Activated naive CD8-positive, alpha-beta T cell treated with anti-CD3 and anti-CD28 coated beads, Interleukin-2, amount 10 ng/mL, durations not matched to agents 7 days and 5 days (primary cell): ENCODE results near the gene RPL38. TPM values are rescaled to one million over a fixed set of nuclear protein-coding genes. Genes with fewer than 3 reads are reported as not detected.

Source experiments
- ATAC-seq: fragments of 150-1000 bp; cut with Tn5 transposase; one replicate; pipeline ENCODE4 v1.10.0; 2021; ENCODE audit warnings: low read depth, moderate library complexity
- POLR2A ChIA-PET: fragments of 350-600 bp; sonication (Branson Sonifier 250); formaldehyde crosslinking; loops from one replicate; lab custom pipeline; 2021; ENCODE audit warnings: antibody characterized with exemption; lab: Charles Lee
- DNase-seq: peaks from one replicate; pipeline ENCODE4 v3.0.0; 2021
- H3K27ac Mint-ChIP-seq: one replicate; pipeline ENCODE4 v1.8.0; 2022; ENCODE audit warnings: mild to moderate bottlenecking, mixed read lengths
- H3K27me3 Mint-ChIP-seq: one replicate; pipeline ENCODE4 v1.8.0; 2022; ENCODE audit warnings: mild to moderate bottlenecking, moderate library complexity, mixed read lengths
- H3K36me3 Mint-ChIP-seq: one replicate; pipeline ENCODE4 v1.8.0; 2021; ENCODE audit warnings: mild to moderate bottlenecking, mixed read lengths
- H3K4me1 Mint-ChIP-seq: one replicate; pipeline ENCODE4 v1.8.0; 2021; ENCODE audit warnings: mixed read lengths
- H3K4me3 Mint-ChIP-seq: one replicate; pipeline ENCODE4 v1.8.0; 2022; ENCODE audit warnings: mild to moderate bottlenecking, moderate library complexity, mixed read lengths
- H3K9me3 Mint-ChIP-seq: one replicate; pipeline ENCODE4 v1.8.0; 2021; ENCODE audit warnings: mixed read lengths
- total RNA-seq, 2 experiments: library from RNA; stranded (reverse); gene quantifications; one replicate each; pipeline ENCODE4 v1.2.3, GENCODE V29; 2021

RPL38 gene
- total RNA-seq, 2 experiments from 2014 or later = 1,138 to 1,179 TPM

DNA sequence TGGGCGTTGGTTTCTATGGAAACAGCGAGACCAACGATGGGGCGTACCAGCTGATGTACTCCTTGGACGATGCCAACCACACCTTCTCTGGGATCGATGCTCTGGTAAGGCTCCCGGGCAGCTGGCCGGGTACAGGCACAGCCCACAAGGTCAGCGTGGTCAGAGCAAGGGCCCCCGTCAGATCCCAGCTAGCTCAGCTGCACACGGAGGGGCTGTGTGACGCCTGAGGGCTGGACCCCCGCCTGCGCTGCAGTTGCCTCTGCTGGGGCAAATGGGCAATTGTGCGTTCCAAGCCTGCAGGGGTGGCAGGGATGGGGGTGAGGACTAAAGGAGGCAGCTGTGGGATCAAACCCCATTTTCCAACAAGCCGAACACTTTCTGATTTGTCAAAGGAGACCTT, 27.4 kb downstream of the RPL38 start:
- POLR2A ChIA-PET = interaction anchor here (1.0 kb wide), 1 partner anchor 14 kb away, joined by 4 read pairs; no protein-coding TSS in a partner anchor
- H3K4me1 Mint-ChIP-seq = peaks cover 1% of the 10 kb centered on the region
- no peaks in the 10 kb centered on the region for H3K9me3 Mint-ChIP-seq
- no peak overlapping the region for H3K27ac Mint-ChIP-seq
- no peak for ATAC-seq
- no peaks in the 10 kb centered on the region for H3K36me3 Mint-ChIP-seq
- no peak overlapping the region for H3K4me3 Mint-ChIP-seq
- no peak for DNase-seq
- peaks cover 2% of the 10 kb centered on the region for H3K27me3 Mint-ChIP-seq

DNA sequence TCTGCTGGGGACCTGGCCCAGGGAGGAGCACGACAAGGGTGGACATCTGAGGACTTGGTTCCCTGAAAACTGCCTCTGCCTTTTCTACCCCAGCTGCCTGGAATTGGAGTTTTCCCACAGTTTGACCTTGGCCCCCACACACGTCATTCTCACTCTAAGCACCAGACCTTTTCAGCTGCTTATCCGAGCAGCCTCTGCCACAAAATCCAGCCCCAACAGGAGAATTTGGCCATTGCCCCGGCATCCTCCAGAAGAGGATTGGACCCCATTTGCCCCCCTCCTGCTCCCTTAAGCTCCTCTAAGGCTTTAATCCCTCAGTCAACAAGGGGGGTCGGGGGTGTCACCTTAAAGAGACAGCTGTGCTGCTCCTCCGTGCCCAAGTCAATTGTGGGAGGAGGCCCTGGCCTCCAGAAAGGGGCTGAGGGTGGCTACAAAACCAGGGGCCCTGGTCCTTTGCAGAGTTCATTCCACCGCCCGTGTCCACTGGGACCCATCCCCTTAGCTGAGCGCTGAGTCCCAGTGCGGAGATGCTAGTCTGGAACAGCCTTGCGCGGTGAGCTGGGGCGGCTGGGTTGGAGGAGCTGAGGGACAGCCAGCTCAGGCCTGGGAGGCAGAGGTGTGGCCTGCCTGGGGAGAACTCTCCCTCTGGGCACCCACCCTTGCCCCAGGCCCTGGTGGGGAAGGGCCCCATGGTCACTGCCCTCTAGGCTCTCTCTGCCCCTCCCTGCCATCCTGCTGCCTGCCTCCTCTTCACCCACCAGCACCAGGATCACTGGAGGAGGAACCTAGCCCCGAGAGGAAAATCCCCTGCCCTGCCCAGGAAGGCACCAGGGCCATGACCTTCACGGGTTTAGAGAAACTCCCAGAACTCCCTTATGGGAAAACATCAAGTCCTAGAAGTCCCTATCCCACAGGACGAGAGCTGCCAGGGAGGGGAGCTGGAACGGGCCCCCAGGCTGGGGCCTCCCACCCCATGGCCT, 28.7 kb downstream of the RPL38 start:
- H3K36me3 Mint-ChIP-seq = no peaks in the 10 kb centered on the region
- no peaks in the 10 kb centered on the region for H3K9me3 Mint-ChIP-seq
- no peak for ATAC-seq
- peaks cover 2% of the 10 kb centered on the region for H3K27me3 Mint-ChIP-seq
- POLR2A ChIA-PET = no interaction called here
- no peak overlapping the region for H3K27ac Mint-ChIP-seq
- H3K4me1 Mint-ChIP-seq = peaks cover 1% of the 10 kb centered on the region
- DNase-seq = no peak
- no peak overlapping the region for H3K4me3 Mint-ChIP-seq

DNA sequence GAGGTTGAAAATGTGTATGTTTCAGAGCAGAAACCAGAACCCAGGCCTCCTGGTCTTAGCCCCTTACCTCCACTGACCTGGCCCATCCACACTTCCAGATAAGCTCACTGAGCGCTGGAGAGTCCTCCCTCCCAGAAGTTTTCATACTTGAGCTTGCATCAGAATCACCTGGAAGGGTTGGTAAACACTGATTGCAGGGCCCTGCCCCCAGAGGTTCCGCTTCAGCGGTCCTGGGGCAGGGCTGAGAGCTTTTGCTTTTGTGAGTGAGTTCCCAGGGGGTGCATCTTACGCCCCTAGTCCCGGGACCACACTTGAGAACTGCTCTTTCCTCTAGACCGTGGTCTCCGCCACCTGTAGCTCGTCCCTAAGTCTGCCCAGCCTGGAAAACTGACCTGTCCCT, 30.5 kb downstream of the RPL38 start:
- H3K27me3 Mint-ChIP-seq = no peaks in the 10 kb centered on the region
- H3K4me1 Mint-ChIP-seq = peaks cover 1% of the 10 kb centered on the region
- H3K4me3 Mint-ChIP-seq = no peak overlapping the region
- DNase-seq (no peak), ATAC-seq (no peak)
- POLR2A ChIA-PET = interaction anchor here (1.4 kb wide), 1 partner anchor 9 kb away, joined by 3 read pairs; no protein-coding TSS in a partner anchor
- no peaks in the 10 kb centered on the region for H3K36me3 Mint-ChIP-seq
- no peaks in the 10 kb centered on the region for H3K9me3 Mint-ChIP-seq
- no peak overlapping the region for H3K27ac Mint-ChIP-seq

DNA sequence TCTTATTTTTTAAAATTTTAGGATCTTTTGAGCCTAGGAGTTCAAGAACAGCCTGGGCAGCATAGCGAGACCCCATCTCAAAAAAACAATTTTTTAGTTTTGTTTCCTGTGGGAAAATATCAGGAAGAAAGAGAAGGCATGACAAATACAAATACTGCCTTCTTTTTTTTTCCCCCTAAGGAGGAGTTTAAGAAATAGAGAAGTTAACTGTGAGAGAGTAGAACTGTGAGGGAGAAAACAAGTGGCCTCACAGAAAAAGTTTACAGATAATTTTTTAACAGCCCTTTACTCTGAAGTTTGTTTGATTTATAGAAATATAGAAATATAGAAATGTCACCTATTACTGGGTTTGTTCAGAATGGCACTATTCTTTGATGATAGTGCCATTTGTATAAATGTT, 31.0 kb downstream of the RPL38 start:
- Mint-ChIP-seq H3K4me3 (no peak overlapping the region), H3K4me1 (peaks cover 1% of the 10 kb centered on the region), H3K36me3 (no peaks in the 10 kb centered on the region), H3K9me3 (no peaks in the 10 kb centered on the region), H3K27ac (no peak overlapping the region), H3K27me3 (no peaks in the 10 kb centered on the region)
- POLR2A ChIA-PET = no interaction called here
- ATAC-seq (no peak), DNase-seq (no peak)

DNA sequence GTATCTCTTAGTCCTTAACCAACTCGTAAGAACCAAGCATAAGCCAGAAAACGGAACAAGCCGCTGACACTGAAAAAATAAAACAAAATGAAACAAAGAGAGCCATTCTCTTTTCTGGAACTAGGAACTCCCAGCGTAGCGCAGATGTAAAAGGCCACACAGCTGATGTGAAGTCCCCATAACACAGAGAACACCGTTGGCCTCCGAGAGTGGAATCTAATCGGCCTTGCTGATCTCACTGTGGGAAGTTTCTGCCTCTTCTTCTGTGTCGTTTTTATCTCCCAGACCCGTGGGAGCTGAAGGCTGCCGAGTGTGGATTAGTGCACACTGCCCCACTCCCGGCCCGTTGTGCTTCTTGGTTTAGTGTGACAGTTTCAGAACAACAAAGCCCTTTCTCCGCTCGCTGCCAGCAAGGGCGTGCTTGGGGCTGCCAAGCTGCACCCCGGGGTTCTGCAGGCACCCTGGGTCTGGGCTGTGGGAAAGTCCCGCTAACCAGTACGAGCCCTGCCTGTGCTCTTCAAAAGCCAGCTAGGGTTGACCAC, 31.6 kb downstream of the RPL38 start:
- POLR2A ChIA-PET = no interaction called here
- DNase-seq (no peak), ATAC-seq (no peak)
- no peak overlapping the region for H3K4me3 Mint-ChIP-seq
- H3K36me3 Mint-ChIP-seq = no peaks in the 10 kb centered on the region
- H3K27ac Mint-ChIP-seq = no peak overlapping the region
- H3K27me3 Mint-ChIP-seq = no peaks in the 10 kb centered on the region
- H3K9me3 Mint-ChIP-seq = no peaks in the 10 kb centered on the region
- peaks cover 1% of the 10 kb centered on the region for H3K4me1 Mint-ChIP-seq

DNA sequence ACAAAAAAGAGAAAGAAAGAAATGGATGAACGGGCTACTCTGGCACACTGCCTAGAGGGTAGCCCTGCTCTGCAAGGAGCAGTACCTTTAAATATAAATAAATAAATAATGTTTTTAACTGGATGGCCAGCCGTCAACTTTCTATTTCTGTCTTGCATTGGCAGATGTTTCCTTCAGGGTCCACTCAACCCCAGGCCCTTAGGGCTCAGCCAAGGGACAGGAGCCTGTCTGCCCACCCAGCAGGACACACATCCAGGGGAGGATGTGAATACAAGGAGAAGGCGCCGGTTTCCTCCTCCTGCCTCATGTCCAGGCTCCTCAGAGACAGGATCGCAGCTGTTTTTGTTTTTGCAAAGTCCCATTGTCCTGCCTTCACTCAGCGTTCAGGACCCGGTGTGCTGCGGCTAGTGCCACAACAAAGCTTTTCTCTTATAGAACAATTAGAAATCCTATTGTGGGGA, 32.5 kb downstream of the RPL38 start:
- no peak overlapping the region for H3K27ac Mint-ChIP-seq
- no peak overlapping the region for H3K4me3 Mint-ChIP-seq
- H3K36me3 Mint-ChIP-seq = no peaks in the 10 kb centered on the region
- DNase-seq (no peak), ATAC-seq (no peak)
- H3K4me1 Mint-ChIP-seq = peaks cover 1% of the 10 kb centered on the region
- H3K27me3 Mint-ChIP-seq = no peaks in the 10 kb centered on the region
- POLR2A ChIA-PET = no interaction called here
- no peaks in the 10 kb centered on the region for H3K9me3 Mint-ChIP-seq

DNA sequence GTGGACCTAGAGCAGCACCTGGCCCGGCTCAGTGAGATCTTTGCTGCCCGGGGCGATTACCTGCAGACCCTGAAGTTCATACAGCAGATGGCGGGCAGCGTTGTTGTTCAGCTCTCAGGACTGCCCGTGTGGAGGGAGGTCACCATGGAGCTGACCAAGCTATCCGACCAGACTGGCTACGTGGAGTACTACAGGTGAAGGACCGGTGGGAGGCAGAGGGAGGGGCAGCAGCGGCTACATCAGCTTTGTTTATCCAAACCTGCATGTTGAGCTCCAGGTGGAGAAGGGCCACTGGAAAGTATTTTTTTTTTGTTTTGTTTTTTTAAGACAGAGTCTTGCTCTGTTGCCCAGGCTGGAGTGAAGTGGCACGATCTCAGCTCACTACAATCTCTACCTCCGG, 33.8 kb downstream of the RPL38 start:
- POLR2A ChIA-PET = interaction anchor here (0.6 kb wide), 1 partner anchor 73 kb away, joined by 3 read pairs; no protein-coding TSS in a partner anchor
- Mint-ChIP-seq H3K4me1 (peaks cover 1% of the 10 kb centered on the region), H3K9me3 (no peaks in the 10 kb centered on the region), H3K27me3 (no peaks in the 10 kb centered on the region), H3K27ac (no peak overlapping the region), H3K36me3 (no peaks in the 10 kb centered on the region), H3K4me3 (no peak overlapping the region)
- DNase-seq (no peak), ATAC-seq (no peak)

DNA sequence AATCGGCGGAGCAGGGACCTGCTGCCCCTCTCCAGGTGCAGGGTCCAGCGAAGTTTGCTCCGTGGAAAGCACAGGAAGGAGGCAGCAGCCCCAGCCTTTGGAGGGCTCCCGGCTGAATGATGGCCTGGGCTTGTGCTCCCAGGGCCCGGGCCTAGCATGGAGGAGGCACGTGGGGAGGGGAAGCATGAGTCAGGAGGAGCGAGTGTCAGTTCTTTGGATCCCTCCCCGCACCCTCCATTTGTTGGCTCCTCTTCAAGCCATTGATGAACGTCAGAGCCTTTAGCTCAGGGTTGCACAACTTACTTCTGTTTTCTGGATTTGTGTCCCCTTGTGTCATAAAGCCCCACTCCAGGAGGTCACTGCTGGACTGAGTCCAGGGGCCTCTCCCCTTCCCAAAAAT, 35.7 kb downstream of the RPL38 start:
- no peak overlapping the region for H3K27ac Mint-ChIP-seq
- POLR2A ChIA-PET = interaction anchor here (0.5 kb wide), 1 partner anchor 1359 kb away, joined by 3 read pairs; no protein-coding TSS in a partner anchor
- no peaks in the 10 kb centered on the region for H3K36me3 Mint-ChIP-seq
- DNase-seq (no peak), ATAC-seq (no peak)
- H3K9me3 Mint-ChIP-seq = no peaks in the 10 kb centered on the region
- no peak overlapping the region for H3K4me3 Mint-ChIP-seq
- H3K4me1 Mint-ChIP-seq = peaks cover 1% of the 10 kb centered on the region
- H3K27me3 Mint-ChIP-seq = no peaks in the 10 kb centered on the region

DNA sequence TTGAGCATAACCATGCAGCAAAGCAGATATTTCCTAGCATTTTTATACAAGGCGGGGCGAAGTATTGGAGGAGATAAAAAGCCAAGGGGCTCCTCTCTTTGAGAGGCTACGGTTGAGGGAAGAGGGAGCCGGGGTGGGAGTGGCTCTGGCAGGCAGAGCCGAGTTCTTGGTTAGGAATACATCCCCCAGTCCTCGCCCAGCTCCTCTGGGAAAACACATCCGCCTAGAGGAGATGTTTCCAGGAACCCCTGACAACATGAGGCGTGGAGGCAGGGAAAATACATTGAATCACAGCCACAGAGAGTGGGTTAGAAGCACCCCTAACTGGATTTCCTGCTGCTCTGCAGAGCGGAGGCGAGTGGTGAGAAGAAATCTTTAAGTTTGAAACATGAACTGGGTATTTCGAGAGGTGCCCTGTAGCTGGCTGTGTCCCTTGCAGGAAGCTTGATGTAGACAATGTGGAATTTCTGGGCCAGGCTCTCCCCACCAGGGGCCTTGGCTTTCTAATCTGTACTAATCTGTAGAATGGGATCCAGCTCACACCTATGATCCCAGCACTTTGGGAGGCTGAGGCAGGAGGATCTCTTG, 37.2 kb downstream of the RPL38 start:
- no peak for DNase-seq
- POLR2A ChIA-PET = no interaction called here
- Mint-ChIP-seq H3K4me3 (no peak overlapping the region), H3K27me3 (no peaks in the 10 kb centered on the region), H3K4me1 (no peaks in the 10 kb centered on the region), H3K36me3 (no peaks in the 10 kb centered on the region), H3K27ac (no peak overlapping the region), H3K9me3 (no peaks in the 10 kb centered on the region)
- ATAC-seq = no peak

DNA sequence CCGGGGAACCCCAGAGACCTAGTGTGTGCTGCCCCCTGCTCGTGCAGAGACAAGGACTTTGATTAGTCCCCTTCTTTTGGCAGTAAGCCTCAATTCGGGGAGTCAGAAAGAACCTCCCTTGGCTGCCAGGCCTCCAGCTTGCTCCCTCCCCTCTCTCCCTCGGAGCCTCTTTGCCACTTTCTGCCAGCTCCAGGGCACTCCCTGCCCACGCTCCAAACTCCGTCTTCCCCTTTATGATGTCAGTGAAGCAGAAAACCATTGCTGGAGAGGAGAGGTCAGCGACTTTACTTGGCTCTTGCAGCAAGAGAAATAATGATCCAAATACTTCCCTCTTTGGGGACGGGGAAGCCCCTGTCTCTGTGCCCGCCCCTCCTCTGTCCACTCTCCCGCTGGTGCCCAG, 38.0 kb downstream of the RPL38 start:
- Mint-ChIP-seq H3K4me3 (no peak overlapping the region), H3K4me1 (peaks cover 1% of the 10 kb centered on the region), H3K36me3 (no peaks in the 10 kb centered on the region), H3K27ac (no peak overlapping the region), H3K27me3 (no peaks in the 10 kb centered on the region), H3K9me3 (no peaks in the 10 kb centered on the region)
- no peak for ATAC-seq
- no peak for DNase-seq
- POLR2A ChIA-PET = no interaction called here

DNA sequence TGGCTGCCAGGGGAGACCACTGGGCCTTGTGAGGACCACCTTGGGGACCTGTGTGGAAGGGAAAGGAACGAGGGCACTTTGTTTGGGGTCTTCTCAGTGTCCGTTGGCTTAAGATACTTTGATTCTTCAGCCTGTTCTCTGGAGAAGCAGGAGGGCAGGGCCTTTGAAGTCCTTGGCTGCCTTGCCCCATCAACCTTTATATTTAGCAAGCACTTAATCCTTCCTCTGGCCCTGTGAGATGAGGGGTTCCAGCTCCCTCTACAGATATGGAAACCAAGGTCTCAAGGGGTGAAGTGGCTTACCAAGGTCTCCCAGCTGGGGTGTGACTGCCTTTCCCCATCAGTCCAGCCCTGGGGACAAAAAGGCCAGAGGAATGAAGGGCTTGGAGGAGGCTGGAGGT, 38.4 kb downstream of the RPL38 start:
- Mint-ChIP-seq H3K9me3 (no peaks in the 10 kb centered on the region), H3K36me3 (peaks cover 2% of the 10 kb centered on the region), H3K4me1 (peaks cover 1% of the 10 kb centered on the region), H3K27ac (no peak overlapping the region), H3K27me3 (no peaks in the 10 kb centered on the region), H3K4me3 (no peak overlapping the region)
- POLR2A ChIA-PET = no interaction called here
- DNase-seq = no peak
- ATAC-seq = no peak

DNA sequence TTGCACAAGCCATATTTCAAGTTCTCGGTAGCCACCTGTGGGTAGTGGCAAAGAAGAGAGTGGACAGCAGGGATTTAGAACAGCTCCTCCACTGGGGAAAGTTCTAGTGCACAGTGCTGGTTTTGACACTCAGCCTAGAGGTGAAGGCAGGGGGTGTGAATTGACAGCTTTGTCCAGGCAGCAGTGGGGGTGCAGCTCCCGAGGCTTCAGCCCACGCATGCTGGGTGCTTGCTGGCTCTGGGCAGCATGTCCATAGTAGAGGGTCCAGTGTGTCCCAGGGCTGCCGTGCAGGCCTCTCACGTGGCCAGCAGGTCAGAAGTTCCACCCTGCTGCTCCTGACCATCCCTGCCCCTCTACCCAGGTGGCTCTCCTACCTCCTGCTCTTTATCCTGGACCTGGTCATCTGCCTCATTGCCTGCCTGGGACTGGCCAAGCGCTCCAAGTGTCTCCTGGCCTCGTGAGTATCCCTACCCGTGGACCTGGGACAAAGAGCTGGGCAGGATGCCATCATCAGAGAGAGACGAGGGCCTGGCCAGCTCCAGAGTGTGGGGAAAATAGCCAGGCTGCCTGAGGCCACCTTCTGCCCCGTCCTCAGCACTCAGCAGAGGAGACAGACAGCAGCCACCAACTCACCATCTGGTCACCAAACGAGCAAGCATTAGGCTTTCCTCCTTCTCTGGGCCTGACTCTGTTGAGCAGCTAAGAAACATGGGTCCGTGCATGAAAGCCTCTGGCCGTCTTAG, 39.7 kb downstream of the RPL38 start:
- POLR2A ChIA-PET = no interaction called here
- Mint-ChIP-seq H3K27ac (no peak overlapping the region), H3K9me3 (no peaks in the 10 kb centered on the region), H3K4me3 (no peak overlapping the region), H3K27me3 (no peaks in the 10 kb centered on the region), H3K4me1 (peaks cover 1% of the 10 kb centered on the region), H3K36me3 (peaks cover 2% of the 10 kb centered on the region)
- ATAC-seq (no peak), DNase-seq (no peak)

DNA sequence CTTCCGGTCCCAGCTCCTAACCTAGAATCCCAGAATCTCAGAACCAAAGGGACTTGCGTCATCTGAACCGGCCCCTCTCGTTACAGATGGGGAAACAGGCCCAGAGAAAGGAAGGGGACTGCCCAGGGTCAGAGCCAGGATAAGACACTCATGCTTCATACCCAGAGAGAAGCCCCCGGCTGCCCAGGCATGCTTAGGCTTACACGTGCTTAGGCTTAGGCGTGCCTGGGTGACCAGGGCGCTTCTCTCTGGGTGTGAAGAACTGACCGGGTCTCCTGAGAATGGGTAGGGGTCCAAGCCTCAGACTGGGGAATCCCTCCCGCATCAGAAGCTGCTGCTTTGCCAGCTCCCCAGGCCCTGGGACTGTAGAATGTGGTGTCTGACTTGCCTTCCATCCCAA, 40.6 kb downstream of the RPL38 start:
- Mint-ChIP-seq H3K9me3 (no peaks in the 10 kb centered on the region), H3K27me3 (no peaks in the 10 kb centered on the region), H3K4me1 (peaks cover 1% of the 10 kb centered on the region), H3K36me3 (peaks cover 2% of the 10 kb centered on the region), H3K4me3 (no peak overlapping the region), H3K27ac (no peak overlapping the region)
- DNase-seq (no peak), ATAC-seq (no peak)
- POLR2A ChIA-PET = no interaction called here
